VCaP (cell line): ENCODE measurements around the gene SLC22A25.
"Not testable (repeated sequence)": the region's sequence is repeated elsewhere in the genome, so short reads cannot be mapped to it uniquely, and the experiment has no call there.

Experiments
- H3K27ac ChIP-seq: fragments of 450-650 bp; 2 replicates; pipeline ENCODE4 v1.5.1; 2017
- TF ChIP-seq, protein P1 (sequence below): fragments of 450-650 bp; conservative IDR thresholded peaks from 2 replicates; pipeline ENCODE4 v1.5.1; 2017; ENCODE audit warnings: mild to moderate bottlenecking, moderate library complexity

SLC22A25 gene

DNA sequence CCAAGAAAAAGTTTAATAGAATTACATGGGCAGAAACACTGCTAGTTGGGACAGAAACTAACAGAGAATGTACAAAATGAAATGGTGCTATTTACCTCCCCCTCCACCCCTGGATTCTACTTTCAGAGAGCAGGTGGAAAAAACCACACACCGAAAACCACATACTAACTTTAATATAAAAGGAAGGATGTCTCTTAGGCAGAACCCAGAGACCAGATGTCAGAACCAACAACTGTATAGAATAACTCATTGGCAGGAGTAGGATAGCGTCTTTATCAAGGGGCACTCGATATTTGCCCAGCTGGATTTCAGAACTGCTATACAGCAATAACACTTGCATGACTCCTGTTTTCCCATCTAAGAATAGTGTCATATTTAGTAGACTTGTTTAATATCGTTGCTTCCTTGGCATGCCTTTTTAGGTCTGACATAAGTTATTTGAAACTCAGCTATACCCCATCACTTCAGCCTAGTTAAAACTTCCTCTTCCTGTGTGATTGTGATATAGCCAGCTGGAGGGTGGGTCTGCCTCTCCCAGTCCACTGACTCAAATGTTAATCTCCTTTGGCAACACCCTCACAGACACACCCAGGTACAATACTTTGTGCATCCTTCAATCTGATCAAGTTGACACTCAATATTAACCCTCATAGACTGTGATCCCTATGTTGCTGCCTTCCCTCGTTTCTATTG lies 1.2 kb downstream of the SLC22A25 start:
- peak overlapping the region; percentile 85 for H3K27ac ChIP-seq
- TF ChIP-seq, protein P1, sequence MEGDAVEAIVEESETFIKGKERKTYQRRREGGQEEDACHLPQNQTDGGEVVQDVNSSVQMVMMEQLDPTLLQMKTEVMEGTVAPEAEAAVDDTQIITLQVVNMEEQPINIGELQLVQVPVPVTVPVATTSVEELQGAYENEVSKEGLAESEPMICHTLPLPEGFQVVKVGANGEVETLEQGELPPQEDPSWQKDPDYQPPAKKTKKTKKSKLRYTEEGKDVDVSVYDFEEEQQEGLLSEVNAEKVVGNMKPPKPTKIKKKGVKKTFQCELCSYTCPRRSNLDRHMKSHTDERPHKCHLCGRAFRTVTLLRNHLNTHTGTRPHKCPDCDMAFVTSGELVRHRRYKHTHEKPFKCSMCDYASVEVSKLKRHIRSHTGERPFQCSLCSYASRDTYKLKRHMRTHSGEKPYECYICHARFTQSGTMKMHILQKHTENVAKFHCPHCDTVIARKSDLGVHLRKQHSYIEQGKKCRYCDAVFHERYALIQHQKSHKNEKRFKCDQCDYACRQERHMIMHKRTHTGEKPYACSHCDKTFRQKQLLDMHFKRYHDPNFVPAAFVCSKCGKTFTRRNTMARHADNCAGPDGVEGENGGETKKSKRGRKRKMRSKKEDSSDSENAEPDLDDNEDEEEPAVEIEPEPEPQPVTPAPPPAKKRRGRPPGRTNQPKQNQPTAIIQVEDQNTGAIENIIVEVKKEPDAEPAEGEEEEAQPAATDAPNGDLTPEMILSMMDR: no peak

DNA sequence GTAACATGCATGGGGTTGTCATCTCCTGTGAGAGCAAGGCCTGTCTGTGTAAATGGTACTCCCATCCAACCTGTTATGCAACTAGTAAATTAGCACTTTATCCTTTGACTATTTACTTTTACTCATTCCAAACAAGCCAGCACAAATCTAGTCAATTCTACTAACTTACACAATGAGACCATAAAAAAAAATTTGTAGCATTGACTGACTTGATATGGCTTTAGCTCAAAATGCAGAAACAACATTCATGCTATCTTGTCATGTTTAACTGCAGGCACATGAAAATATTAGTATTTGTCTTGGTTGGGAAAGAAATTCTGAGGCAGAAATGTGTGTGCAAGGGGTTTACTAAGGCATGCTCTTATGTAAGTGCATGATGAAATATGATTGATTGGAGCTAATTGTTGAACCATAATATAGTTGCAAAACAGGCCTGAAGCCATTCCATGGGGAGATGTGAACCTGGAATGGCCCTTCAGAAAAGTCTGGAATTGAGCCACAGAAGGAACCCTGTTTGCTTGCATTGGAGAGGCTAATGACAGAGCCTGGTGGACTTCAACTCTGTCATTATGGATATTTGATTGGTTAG lies 2.5 kb downstream of the SLC22A25 start:
- TF ChIP-seq, protein P1: no peak
- peak overlapping the region; percentile 85 for H3K27ac ChIP-seq

DNA sequence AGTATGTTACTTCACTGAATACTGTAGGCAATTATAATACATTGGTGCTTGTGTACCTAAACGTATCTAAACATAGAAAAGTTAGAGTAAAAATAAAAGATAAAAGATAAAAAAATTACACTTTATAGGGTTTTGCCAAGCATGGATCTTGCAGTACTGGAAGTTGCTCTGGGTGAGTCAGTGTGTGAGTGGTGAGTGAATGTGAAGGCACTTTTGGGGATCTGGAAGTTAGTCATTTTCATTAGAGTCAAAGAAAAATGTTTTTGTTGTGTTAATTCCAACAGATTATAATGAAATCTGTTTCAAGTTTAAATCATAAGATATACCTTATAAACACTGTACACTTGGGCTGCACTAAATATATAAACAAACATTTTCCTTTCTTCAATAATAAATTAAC lies 3.3 kb downstream of the SLC22A25 start:
- TF ChIP-seq, protein P1: no peak
- peak overlapping the region; percentile 85 for H3K27ac ChIP-seq

DNA sequence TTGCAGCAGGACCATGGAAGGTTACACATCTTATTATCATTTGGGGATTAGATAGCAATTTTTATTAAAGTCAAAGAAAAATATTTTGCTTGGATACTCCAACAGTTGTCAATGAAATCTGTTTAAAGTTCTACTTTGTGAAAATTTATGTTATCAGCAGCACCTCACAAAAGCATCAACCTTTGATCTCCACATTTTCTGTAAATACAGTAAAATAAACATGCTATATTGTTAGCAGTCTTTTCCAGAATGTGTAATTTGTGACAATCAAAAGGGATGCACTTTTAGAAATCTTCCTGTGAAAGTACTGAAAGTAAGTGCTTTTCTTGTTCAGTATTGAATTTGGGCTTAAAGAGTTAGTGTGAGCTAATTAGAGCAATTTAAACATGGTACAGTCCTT lies 4.1 kb downstream of the SLC22A25 start:
- TF ChIP-seq, protein P1: no peak
- peak overlapping the region; percentile 85 for H3K27ac ChIP-seq

DNA sequence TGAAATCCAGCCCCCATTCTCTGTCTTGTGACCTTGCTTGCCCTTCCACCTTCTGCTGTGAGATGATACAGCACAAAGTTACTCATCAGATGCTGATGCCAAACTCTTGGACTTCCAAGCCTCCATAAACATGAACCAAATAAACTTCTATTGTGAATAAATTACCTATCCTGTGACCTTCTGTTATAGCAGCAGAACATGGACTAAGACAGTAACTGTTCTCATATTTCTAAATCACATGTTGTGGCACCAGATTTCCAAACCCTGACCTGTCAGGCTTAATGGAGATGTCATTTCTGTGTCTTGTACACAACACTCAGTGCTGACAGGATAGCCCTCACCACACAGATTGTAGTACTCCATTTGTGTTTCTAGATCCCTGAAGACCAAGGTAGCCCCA lies 6.0 kb downstream of the SLC22A25 start:
- TF ChIP-seq, protein P1: no peak
- H3K27ac ChIP-seq: no peak overlapping the region

DNA sequence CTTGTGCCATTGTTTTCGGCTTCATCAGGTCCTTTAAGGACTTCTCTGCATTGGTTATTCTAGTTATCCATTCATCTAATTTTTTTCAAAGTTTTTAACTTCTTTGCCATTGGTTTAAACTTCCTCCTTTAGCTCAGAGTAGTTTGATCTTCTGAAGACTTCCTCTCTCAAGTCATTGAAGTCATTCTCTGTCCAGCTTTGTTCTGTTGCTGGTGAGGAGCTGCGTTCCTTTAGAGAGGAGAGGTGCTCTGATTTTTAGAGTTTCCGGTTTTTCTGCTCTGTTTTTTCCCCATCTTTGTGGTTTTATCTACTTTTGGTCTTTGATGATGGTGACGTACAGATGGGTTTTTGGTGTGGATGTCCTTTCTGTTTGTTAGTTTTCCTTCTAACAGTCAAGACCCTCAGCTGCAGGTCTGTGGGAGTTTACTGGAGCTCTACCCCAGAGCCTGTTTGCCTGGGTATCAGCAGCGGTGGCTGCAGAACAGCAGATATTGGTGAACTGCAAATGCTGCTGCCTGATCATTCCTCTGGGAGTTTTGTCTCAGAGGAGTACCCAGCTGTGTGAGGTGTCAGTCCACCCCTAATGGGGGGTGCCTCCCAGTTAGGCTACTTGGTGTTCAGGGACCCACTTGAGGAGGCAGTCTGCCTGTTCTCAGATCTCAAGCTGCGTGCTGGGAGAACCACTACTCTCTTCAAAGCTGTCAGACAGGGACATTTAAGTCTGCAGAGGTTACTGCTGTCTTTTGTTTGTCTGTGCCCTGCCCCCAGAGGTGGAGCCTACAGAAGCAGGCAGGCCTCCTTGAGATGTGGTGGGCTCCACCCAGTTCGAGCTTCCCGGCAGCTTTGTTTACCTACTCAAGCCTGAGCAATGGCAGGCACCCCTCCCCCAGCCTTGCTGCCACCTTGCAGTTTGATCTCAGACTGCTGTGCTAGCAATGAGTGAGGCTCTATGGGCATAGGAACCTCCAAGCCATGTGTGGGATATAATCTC lies 7.6 kb downstream of the SLC22A25 start:
- H3K27ac ChIP-seq: not testable (repeated sequence)

DNA sequence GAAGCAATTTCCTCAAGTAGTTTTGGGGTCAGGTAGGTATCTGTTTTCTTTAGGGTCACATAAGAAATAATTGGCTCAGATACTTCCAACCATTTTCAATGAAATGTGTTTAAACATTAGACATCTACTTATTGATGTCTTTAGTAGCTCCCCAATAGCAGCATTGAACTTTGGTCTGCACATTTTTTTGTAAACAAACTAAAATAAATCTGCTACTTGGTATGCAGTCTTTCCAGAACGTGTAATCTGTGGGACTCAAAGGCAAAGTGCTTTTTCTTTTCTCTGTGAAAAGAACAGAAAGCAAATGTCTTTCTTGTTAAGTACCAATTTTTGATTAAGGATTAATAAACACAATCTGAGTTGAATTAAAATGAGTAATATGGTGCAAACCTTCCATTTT lies 13.6 kb downstream of the SLC22A25 start:
- TF ChIP-seq, protein P1: no peak
- no peak overlapping the region for H3K27ac ChIP-seq
